Astrocyte (in vitro differentiated cells and primary cell): Measurements from ENCODE around the gene LRTM2. TPM values are rescaled to one million over a fixed set of nuclear protein-coding genes. Genes with fewer than 3 reads are reported as not detected.

Source experiments
- DNase-seq: peaks from one replicate; pipeline ENCODE4 v3.0.0-alpha.2; 2010; ENCODE audit warnings: low read depth
- FAIRE-seq: peaks from 2 replicates; lab custom pipeline; 2011; peaks lifted over from hg19 to GRCh38; lab: Jason Lieb, UNC
- H2AFZ ChIP-seq: 2 replicates; pipeline ENCODE4 v1.6.0; 2012; ENCODE audit warnings: low read depth, low read length, inconsistent platforms
- H3K27ac ChIP-seq: 2 replicates; pipeline ENCODE4 v1.5.1; 2011; ENCODE audit warnings: low read depth, low read length, inconsistent platforms
- H3K27me3 ChIP-seq: 2 replicates; pipeline ENCODE4 v1.6.0; 2011; ENCODE audit warnings: low read length, inconsistent platforms; ENCODE audit not compliant: insufficient read depth
- H3K36me3 ChIP-seq: 2 replicates; pipeline ENCODE4 v1.5.1; 2011; ENCODE audit warnings: low read length, inconsistent platforms; ENCODE audit not compliant: insufficient read depth
- H3K4me1 ChIP-seq: 2 replicates; pipeline ENCODE4 v1.5.1; 2011; ENCODE audit warnings: low read length, inconsistent platforms; ENCODE audit not compliant: insufficient read depth
- H3K4me2 ChIP-seq: 2 replicates; pipeline ENCODE4 v1.6.0; 2012; ENCODE audit warnings: low read length, inconsistent platforms
- H3K4me3 ChIP-seq: 2 replicates; pipeline ENCODE4 v1.5.1; 2011; ENCODE audit warnings: low read depth, mild to moderate bottlenecking, low read length, inconsistent platforms; ENCODE audit not compliant: insufficient read depth
- H3K79me2 ChIP-seq: 2 replicates; pipeline ENCODE4 v1.6.0; 2012; ENCODE audit warnings: mild to moderate bottlenecking, low read length, inconsistent platforms; ENCODE audit not compliant: insufficient read depth
- H3K9ac ChIP-seq: 2 replicates; pipeline ENCODE4 v1.6.0; 2012; ENCODE audit warnings: mild to moderate bottlenecking, low read length, inconsistent platforms
- H3K9me3 ChIP-seq: 2 replicates; pipeline ENCODE4 v1.5.1; 2012; ENCODE audit warnings: low read depth, mild to moderate bottlenecking, low read length, inconsistent platforms; ENCODE audit not compliant: insufficient read depth
- H4K20me1 ChIP-seq: 2 replicates; pipeline ENCODE4 v1.6.0; 2012; ENCODE audit warnings: low read length, inconsistent platforms; ENCODE audit not compliant: insufficient read depth
- H3K27ac Mint-ChIP-seq: one replicate; pipeline ENCODE4 v1.8.0; 2021; ENCODE audit warnings: mild to moderate bottlenecking, mixed read lengths; ENCODE audit not compliant: unreplicated experiment
- H3K27me3 Mint-ChIP-seq: one replicate; pipeline ENCODE4 v1.8.0; 2021; ENCODE audit warnings: low read depth, mixed read lengths; ENCODE audit not compliant: unreplicated experiment
- H3K36me3 Mint-ChIP-seq: one replicate; pipeline ENCODE4 v1.8.0; 2021; ENCODE audit warnings: low read depth, mixed read lengths; ENCODE audit not compliant: unreplicated experiment
- H3K4me1 Mint-ChIP-seq: one replicate; pipeline ENCODE4 v1.8.0; 2021; ENCODE audit warnings: low read depth, mixed read lengths; ENCODE audit not compliant: unreplicated experiment
- H3K4me3 Mint-ChIP-seq: one replicate; pipeline ENCODE4 v1.8.0; 2021; ENCODE audit warnings: mild to moderate bottlenecking, moderate library complexity, mixed read lengths; ENCODE audit not compliant: unreplicated experiment
- H3K9me3 Mint-ChIP-seq: one replicate; pipeline ENCODE4 v1.8.0; 2021; ENCODE audit warnings: mild to moderate bottlenecking, mixed read lengths; ENCODE audit not compliant: unreplicated experiment
- EZH2 ChIP-seq: IDR thresholded peaks from 2 replicates; pipeline ENCODE4 v1.6.1; 2012; ENCODE audit warnings: mild to moderate bottlenecking, low read length, inconsistent platforms; ENCODE audit not compliant: insufficient read depth
- total RNA-seq: library from RNA; stranded (reverse); gene quantifications from 2 replicates; pipeline ENCODE4 v1.2.1, GENCODE V29; 2021
- TF ChIP-seq, protein P1 (sequence below): IDR thresholded peaks from 2 replicates; pipeline ENCODE4 v1.5.1; 2011; ENCODE audit warnings: low read depth, mild to moderate bottlenecking, inconsistent platforms, low read length, moderate library complexity; ENCODE audit not compliant: insufficient read depth

LRTM2 gene
- total RNA-seq, 1 donor from 2014 or later: not detected

DNA sequence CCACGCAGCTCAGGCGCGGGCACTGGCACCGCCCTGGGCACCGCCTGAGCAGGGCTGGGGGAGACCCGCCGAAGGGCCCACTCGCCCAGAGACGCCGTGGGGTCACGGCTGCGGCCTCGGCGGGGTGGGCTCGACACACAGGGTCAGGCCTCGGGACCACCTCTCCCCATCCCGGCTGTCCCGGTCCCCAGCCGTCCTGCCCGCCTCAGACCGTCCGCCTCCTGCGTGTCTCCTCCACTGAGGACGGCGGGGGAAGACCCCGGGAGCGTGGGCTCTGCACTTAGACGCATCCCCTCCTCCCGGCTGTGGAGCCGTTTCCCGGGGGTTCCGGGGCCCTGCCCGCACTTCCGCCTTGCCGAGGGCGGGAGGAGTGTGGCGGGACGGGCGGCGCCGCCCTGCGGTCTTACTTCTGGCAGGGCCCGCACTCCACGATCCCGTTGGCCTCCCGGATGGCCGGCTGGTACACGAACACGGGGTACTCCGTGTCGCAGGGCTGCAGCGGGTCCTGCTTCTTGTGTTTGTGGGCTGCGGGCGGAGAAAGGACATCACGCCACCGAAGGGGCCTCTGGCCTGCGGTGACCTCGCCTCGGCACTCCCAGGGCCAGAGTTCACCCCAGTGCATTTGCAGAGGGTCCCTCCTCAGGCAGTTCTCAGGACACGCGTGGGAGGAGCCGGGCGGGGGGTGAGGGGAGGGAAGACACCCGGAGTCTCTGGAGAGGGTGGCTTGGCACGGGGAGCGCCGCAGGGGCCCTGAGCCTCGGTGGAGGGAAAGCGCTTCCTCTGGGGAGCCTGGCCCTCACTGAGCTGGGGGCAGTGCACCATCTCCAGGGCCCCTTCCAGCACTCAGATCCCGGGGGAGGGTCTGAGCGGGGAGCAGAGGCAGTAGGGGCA, 23.1 kb upstream of the LRTM2 start:
- H3K9ac ChIP-seq: no peak overlapping the region
- H4K20me1 ChIP-seq: no peaks in the 10 kb centered on the region
- FAIRE-seq (no peak), DNase-seq (no peak)
- H3K36me3 ChIP-seq: no peaks in the 10 kb centered on the region
- Mint-ChIP-seq H3K27ac (no peak overlapping the region), H3K36me3 (peaks cover 2% of the 10 kb centered on the region), H3K4me3 (no peak overlapping the region), H3K27me3 (peaks cover 4% of the 10 kb centered on the region), H3K4me1 (no peaks in the 10 kb centered on the region), H3K9me3 (peaks cover 2% of the 10 kb centered on the region)
- no peaks in the 10 kb centered on the region for H3K9me3 ChIP-seq
- H3K79me2 ChIP-seq: no peaks in the 10 kb centered on the region
- peak overlapping the region; percentile 50 for H3K4me3 ChIP-seq
- H3K27me3 ChIP-seq: no peaks in the 10 kb centered on the region
- H3K27ac ChIP-seq: no peak overlapping the region
- H2AFZ ChIP-seq: peak overlapping the region; percentile 78
- peaks cover 9% of the 10 kb centered on the region for H3K4me1 ChIP-seq
- H3K4me2 ChIP-seq: peak overlapping the region; percentile 89
- peak; percentile 19 for TF ChIP-seq EZH2
- TF ChIP-seq, protein P1, sequence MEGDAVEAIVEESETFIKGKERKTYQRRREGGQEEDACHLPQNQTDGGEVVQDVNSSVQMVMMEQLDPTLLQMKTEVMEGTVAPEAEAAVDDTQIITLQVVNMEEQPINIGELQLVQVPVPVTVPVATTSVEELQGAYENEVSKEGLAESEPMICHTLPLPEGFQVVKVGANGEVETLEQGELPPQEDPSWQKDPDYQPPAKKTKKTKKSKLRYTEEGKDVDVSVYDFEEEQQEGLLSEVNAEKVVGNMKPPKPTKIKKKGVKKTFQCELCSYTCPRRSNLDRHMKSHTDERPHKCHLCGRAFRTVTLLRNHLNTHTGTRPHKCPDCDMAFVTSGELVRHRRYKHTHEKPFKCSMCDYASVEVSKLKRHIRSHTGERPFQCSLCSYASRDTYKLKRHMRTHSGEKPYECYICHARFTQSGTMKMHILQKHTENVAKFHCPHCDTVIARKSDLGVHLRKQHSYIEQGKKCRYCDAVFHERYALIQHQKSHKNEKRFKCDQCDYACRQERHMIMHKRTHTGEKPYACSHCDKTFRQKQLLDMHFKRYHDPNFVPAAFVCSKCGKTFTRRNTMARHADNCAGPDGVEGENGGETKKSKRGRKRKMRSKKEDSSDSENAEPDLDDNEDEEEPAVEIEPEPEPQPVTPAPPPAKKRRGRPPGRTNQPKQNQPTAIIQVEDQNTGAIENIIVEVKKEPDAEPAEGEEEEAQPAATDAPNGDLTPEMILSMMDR: no peak

DNA sequence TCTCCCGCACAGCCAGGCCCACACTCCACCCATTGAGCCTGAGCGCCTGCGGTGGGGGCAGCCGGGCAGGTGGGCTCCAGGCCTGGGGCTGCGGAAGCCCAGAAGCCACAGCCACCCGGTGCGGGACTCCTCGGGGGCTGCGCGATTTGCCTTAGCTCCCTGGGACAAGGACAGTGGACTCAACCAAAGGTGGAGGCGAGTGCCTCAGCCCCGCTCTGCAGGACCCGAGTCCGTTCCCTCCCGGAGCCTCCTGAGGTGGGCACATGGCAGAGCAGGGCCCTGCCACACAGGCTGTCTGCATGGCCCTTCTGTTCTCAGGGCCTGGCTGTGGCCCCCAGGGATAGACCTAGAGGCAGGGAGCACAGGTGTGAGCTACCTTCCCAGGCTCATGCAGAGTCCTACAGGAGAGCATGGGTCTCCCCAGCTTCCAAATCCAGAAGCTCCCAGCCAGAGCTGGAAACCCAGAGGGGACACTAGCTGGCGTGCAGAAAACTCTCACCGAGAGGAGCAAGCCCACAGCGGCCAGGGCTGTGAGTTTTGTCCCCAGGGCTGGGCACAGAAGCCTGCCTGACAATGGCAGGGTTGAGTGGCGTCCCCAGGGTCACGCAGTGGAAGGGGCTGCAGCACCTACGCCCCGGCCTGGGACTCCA, 22.2 kb upstream of the LRTM2 start:
- Histone ChIP-seq H3K4me3 (no peak overlapping the region), H3K36me3 (no peaks in the 10 kb centered on the region), H4K20me1 (no peaks in the 10 kb centered on the region), H3K9me3 (no peaks in the 10 kb centered on the region), H3K27me3 (no peaks in the 10 kb centered on the region), H3K4me1 (peaks cover 9% of the 10 kb centered on the region), H3K9ac (no peak overlapping the region), H3K79me2 (no peaks in the 10 kb centered on the region), H3K4me2 (no peak overlapping the region), H3K27ac (no peak overlapping the region), H2AFZ (no peak overlapping the region)
- TF ChIP-seq, protein P1: no peak
- no peak for TF ChIP-seq EZH2
- H3K27ac Mint-ChIP-seq: no peak overlapping the region
- H3K9me3 Mint-ChIP-seq: peaks cover 2% of the 10 kb centered on the region
- FAIRE-seq: no peak
- peaks cover 5% of the 10 kb centered on the region for H3K27me3 Mint-ChIP-seq
- no peaks in the 10 kb centered on the region for H3K4me1 Mint-ChIP-seq
- no peak for DNase-seq
- H3K36me3 Mint-ChIP-seq: peaks cover 2% of the 10 kb centered on the region
- no peak overlapping the region for H3K4me3 Mint-ChIP-seq
